Mucosa of descending colon (tissue), 3 donors: Measurements from ENCODE around the gene RALGAPA2. TPM values are rescaled to one million over a fixed set of nuclear protein-coding genes. Genes with fewer than 3 reads are reported as not detected.

ENCODE experiments used
- ATAC-seq: fragments of 200-7000 bp; cut with Tn5 transposase; one replicate; pipeline ENCODE4 v1.9.1; 2020; ENCODE audit warnings: mild to moderate bottlenecking, moderate library complexity
- DNase-seq, 3 donors: peaks; one replicate each; pipeline ENCODE4 v3.0.0-alpha.2; 2020
- H3K36me3 ChIP-seq: fragments of 200-600 bp; one replicate; pipeline ENCODE4 v1.8.0; 2021; ENCODE audit warnings: low read depth, mild to moderate bottlenecking
- H3K4me1 ChIP-seq: fragments of 200-600 bp; one replicate; pipeline ENCODE4 v1.8.0; 2021; ENCODE audit warnings: low read depth, mild to moderate bottlenecking
- H3K4me3 ChIP-seq: fragments of 200-600 bp; one replicate; pipeline ENCODE4 v1.8.0; 2021; ENCODE audit warnings: mild to moderate bottlenecking
- H3K9me3 ChIP-seq: fragments of 200-600 bp; one replicate; pipeline ENCODE4 v1.8.0; 2021; ENCODE audit warnings: mild to moderate bottlenecking
- intact Hi-C, 2 donors: fragments of 100-400 bp; cut with DNase I in 1 of 2; cut with micrococcal nuclease in 1 of 2; formaldehyde crosslinking; loops; one replicate each; pipeline versions ENCODE4 v1.11.0 to v1.11.1; 2022; cut with DNase I, micrococcal nuclease
- total RNA-seq, 3 donors: library from RNA; stranded (reverse); fragmentation: NEBNext Ultra II Directional in 2 of 3; extraction: Animal tissue kit (Norgen Biotek cat#: 25700) in 2 of 3; gene quantifications; one replicate each; pipeline versions ENCODE4 v1.2.1 to v1.2.4, GENCODE V29; 2021 to 2023
- TF ChIP-seq, protein P1 (sequence below): fragments of 200-600 bp; IDR thresholded peaks from one replicate; pipeline ENCODE4 v1.8.0; 2022; ENCODE audit warnings: antibody characterized with exemption, mild to moderate bottlenecking
- donor health status: DM: no; HTN: no; CAD: no; lungs with moderate emphysema.
- donor health status: DM: no; HTN: no; CAD: no.
- donor health status: DM: no; HTN: yes; CAD: no.

RALGAPA2 gene
- total RNA-seq, 3 donors from 2014 or later, result 46.3 to 85.9 (median 66.9) TPM

DNA sequence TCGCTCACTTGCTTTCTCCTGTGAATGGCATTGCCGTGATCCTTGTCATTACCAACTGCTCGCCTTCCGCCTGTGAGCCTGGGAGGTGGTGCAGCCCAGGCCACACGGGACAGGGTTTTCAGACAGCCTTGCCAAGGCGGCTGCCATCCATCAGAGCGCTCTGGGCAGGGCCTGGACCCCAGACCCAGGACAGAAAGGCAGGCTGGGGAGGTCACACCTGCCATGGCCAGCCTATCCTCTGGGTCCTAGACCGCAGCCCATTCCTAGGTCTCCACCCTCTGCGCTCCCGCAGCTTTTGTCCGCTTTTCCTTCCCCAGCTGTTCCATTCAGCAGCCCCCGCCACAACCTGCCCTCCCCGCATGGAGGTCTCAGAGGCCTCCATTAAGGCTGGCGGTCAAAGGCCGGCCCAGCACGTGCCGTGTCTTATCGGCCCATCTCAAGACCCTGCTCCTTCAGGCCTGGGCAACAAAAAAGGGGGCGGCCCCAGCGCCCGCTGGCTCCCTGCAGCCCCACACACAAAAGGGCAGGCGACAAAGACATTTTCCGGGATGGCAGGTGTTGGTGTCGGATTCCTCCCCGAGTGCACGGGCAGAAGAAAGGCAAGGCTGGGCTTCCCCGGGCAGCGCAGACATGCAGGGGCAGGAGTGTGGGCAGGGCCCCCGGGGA, 316.4 kb downstream of the RALGAPA2 start:
- Histone ChIP-seq H3K9me3 (no peaks in the 10 kb centered on the region), H3K36me3 (no peaks in the 10 kb centered on the region), H3K4me3 (no peak overlapping the region), H3K4me1 (peaks cover 2% of the 10 kb centered on the region)
- DNase-seq, result no peak
- TF ChIP-seq, protein P1, sequence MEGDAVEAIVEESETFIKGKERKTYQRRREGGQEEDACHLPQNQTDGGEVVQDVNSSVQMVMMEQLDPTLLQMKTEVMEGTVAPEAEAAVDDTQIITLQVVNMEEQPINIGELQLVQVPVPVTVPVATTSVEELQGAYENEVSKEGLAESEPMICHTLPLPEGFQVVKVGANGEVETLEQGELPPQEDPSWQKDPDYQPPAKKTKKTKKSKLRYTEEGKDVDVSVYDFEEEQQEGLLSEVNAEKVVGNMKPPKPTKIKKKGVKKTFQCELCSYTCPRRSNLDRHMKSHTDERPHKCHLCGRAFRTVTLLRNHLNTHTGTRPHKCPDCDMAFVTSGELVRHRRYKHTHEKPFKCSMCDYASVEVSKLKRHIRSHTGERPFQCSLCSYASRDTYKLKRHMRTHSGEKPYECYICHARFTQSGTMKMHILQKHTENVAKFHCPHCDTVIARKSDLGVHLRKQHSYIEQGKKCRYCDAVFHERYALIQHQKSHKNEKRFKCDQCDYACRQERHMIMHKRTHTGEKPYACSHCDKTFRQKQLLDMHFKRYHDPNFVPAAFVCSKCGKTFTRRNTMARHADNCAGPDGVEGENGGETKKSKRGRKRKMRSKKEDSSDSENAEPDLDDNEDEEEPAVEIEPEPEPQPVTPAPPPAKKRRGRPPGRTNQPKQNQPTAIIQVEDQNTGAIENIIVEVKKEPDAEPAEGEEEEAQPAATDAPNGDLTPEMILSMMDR, result no peak
- ATAC-seq, result no peak
- intact Hi-C loops, result no loop called here

DNA sequence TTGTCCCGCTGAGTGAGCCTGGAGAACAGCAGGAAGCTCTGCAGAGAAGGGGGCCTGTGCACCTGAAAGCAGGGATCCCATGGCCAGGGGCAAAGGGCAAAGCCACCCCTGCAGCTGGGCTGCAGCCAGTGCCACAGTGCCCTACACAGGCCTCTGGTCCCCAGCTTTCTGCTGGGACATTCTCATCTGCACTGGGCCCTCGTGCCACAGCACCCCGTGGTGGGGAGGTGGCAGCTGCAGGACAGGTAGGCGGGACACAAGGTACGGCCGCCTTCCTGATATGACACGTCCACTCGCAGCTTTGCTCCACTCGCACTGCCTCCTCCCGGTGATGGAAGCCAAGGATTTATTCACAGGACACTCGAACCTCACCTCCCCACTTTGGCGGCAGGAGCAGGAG, 317.4 kb downstream of the RALGAPA2 start:
- H3K36me3 ChIP-seq, result no peaks in the 10 kb centered on the region
- no peak overlapping the region for H3K4me3 ChIP-seq
- intact Hi-C loops, result no loop called here
- H3K4me1 ChIP-seq, result peaks cover 2% of the 10 kb centered on the region
- TF ChIP-seq, protein P1, result no peak
- no peaks in the 10 kb centered on the region for H3K9me3 ChIP-seq
- DNase-seq, result no peak
- no peak for ATAC-seq

DNA sequence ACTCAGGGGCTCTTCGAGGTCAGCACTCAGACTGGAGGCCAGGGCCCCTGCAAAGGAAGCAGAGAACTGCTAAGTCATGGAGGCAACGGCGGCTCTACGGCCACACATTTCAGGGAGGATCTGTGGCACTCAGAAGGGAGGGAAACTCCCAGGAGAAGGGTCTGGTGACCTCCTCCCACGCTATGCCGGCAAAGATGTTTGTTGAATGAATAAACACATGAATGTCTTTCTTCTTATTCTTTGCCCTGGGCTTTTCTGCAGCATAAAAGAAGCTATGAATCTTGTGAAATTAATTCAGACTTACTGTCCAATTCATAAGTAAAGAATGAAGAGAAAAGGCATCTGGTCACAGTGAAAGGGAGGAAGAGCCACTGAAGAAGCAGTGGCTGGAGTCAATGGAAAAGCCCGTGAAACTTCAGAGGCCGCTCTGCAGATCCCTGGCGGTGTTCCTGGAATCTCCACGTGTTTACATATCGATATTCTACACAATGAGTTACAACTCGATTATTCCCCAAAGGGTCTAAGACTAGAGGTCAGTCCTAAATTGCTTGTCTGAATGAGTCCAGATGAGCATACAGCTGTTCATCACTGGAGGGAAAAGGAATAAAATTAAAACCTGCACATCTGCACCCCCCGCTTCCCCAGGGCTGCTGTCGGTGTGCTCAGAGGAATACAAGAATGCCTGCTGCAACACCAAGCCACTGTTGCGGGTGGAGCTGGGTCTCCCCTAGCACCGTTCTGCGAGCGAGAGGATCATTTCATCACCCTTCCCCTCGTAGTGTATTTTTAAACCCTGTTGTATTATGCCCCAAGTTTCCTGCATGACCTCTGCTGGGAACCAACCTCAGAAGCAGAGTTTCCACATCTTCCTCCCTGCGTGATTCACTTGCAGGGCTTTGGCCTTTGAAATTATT, 319.0 kb downstream of the RALGAPA2 start:
- Histone ChIP-seq H3K4me3 (no peak overlapping the region), H3K9me3 (no peaks in the 10 kb centered on the region), H3K4me1 (no peaks in the 10 kb centered on the region), H3K36me3 (no peaks in the 10 kb centered on the region)
- TF ChIP-seq, protein P1, result no peak
- ATAC-seq, result no peak
- intact Hi-C loops, result no loop called here
- DNase-seq, result no peak

DNA sequence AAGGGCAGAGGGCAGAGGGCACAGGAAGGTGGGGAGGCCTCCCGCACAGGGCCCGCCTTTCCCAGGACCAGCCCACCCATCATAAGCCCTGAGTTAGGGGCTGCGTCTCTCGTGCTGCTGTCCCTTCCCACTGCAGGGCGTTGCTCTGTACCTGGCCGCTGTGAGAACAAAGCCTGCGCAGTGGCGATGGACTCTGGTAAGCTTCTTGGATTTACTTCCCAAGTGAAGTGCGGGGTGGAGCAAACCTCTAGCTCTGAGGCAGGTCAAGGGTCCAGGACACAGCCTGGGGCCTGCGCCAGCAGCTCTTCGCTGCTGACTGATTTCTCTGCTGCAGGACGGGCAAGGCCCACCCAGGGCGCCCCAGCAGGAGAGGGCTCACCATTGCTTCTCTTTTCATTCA, 320.7 kb downstream of the RALGAPA2 start:
- TF ChIP-seq, protein P1, result no peak
- H3K9me3 ChIP-seq, result no peaks in the 10 kb centered on the region
- no peaks in the 10 kb centered on the region for H3K36me3 ChIP-seq
- ATAC-seq (no peak), DNase-seq (no peak)
- no peaks in the 10 kb centered on the region for H3K4me1 ChIP-seq
- H3K4me3 ChIP-seq, result no peak overlapping the region
- intact Hi-C loops, result no loop called here

DNA sequence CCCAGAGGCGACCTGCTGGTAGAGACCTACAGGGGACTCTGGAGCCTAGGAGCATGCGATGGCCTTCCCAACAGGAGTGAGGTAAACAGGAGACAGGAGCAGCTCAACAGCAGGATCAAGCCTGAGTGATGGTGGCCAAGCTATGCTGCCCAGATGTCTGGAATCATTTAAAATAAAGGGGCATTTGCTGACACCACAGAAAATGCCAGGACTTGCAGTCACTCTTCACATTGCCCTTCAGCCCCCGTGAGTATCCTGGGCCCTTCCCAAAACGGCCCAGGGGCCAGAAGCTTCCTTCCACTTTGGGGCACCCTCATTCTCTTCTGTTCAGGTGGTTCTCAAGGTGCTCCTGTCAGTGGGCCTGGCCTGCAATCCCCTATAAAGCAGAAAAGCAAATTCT, 321.3 kb downstream of the RALGAPA2 start:
- no peak for ATAC-seq
- Histone ChIP-seq H3K4me1 (no peaks in the 10 kb centered on the region), H3K36me3 (no peaks in the 10 kb centered on the region), H3K4me3 (no peak overlapping the region), H3K9me3 (no peaks in the 10 kb centered on the region)
- DNase-seq, result no peak
- intact Hi-C loops, result no loop called here
- TF ChIP-seq, protein P1, result no peak
